HG03342 (cell line): ENCODE data around the gene PACSIN2.

Experiments used
- ATAC-seq: cut with Tn5 transposase; IDR thresholded peaks from one replicate; pipeline ENCODE4 v1.9.1; 2021; ENCODE audit warnings: mild to moderate bottlenecking, moderate library complexity; ENCODE audit not compliant: unreplicated experiment

PACSIN2 gene

DNA sequence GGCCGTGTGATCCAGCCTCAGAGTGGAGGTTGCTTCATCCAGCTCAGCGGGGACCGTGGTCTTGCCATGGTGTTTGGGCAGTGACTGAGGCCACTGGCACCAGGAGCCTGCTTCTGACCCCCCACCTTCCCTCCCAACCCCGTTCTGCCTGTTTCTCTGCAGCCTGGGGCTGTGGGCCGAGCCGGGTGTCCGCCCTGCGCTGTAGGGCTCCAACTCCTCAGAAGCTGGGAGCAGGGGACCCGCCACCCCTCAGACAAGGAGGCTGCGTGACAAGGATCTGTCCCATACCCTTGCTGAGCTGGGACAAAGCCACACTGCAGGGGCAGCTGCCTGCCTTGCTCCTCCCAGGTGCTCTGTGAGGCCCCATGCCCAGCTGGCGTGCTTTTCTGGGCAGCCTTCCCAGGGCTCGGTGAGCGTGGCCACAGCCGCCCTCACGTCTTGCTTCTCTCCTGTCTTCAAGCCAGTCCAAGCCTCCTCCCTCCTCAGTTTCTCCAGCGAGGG is 146.1 kb downstream of the PACSIN2 start:
- ATAC-seq = no peak

DNA sequence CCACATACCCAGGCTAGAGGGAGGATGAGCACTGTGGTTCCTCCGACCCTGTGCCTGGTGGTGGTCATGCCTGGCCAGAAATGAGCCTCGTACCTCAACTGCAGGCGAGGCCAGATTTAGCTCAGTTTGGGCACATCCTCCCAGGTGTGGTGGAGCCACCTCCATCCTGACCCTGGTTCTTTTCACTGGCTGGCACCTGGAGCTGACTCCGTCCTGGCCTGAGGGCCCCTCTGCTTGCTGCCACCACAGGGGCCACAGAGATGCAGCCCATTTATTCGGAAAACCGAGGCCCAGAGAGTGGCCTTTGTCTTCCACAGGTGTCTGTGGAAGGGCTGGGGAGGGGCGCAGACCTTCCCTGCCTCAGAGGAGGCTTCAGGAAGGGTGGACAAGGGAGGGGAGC is 148.8 kb downstream of the PACSIN2 start:
- no peak for ATAC-seq

DNA sequence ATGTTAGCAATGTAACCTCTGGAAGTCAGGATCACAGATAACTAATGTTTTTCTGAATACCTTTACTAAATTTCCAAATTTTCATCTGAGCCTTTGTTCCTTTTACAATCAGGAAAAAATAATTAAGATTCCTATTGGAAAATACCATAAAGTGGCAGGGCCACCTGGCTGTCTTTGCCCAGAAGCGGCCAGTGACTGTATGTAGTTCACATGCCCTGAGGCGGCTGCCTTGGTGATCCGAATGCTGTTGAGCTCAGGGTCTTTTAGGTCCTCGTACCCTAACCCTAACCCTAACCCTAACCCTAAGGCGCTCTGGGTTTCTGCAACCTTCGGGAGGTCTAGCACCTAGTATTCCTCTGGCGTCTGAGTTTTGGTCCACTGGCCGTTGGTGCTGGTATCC is 149.4 kb downstream of the PACSIN2 start:
- ATAC-seq = no peak

DNA sequence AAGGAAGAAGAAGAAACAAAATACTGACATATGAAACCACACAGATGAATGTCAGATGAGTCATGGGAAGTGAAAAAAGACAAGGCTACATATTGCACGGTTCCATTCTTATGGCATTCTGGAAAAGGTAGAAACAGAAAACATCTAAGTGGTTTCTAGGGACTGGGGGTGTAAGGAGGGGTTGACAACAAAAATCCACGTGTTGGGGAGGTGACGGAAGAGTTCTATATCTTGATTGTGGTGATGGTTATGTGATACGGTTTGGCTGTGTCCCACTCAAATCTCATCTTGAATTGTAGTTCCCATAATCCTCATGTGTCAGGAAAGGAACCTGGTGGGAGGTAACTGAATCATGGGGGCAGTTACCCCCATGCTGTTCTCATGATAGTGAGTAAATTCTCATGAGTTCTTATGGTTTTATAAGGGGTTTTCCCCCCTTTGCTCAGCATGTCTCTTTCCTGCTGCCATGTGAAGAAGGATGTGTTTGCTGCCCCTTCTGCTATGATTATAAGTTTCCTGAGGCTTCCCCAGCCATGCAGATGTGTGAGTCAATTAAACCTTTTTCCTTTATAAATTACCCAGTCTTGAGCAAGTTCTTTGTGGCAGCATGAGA is 151.5 kb downstream of the PACSIN2 start:
- ATAC-seq = no peak

DNA sequence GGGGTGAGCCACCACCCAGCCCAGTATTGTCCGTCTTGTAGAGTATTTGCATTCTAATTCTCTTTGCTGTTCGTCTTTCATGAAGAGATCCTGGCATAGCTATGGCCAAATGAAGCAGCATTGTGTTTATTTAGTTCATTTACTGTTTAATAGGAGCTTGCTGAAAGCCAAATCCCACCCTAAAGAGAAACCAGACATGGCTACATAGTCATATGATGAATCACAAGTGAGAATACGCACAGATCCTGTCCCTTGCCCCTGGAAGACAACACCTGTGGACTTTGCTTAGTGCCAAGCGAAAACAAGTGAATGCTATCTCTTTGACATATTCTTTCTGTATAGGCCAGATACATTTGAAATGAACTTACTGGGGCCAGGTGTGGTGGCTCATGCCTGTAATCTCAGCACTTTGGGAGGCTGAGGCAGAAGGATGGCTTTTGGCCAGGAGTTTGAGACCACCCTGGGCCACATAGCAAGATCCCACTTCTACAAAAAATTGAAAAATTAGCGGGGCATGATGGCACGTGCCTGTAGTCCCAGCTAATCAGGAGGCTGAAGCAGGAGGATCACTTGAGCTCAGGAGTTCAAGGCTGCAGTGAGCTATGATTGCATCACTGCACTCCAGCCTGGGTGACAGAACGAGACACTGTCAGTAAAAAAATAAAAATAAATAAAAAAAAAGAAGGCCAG is 152.8 kb downstream of the PACSIN2 start:
- ATAC-seq = no peak

DNA sequence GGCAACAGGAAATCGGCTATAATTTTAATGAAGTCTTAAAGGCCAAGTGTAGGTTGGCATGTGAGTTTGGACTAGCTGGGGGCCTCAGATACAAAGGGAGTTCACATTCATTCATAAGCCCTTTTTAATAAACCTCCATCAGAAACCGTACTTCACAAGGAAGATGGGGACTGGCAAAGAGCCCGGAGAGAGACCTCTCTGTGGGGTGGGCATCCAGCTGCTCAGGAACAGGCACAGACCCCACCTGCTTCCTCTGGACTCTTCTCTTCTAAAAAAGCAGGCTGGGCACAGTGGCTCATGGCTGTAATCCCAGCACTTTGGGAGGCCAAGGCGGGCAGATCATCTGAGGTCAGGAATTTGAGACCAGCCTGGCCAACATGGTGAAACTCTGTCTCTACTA is 154.0 kb downstream of the PACSIN2 start:
- ATAC-seq = no peak

DNA sequence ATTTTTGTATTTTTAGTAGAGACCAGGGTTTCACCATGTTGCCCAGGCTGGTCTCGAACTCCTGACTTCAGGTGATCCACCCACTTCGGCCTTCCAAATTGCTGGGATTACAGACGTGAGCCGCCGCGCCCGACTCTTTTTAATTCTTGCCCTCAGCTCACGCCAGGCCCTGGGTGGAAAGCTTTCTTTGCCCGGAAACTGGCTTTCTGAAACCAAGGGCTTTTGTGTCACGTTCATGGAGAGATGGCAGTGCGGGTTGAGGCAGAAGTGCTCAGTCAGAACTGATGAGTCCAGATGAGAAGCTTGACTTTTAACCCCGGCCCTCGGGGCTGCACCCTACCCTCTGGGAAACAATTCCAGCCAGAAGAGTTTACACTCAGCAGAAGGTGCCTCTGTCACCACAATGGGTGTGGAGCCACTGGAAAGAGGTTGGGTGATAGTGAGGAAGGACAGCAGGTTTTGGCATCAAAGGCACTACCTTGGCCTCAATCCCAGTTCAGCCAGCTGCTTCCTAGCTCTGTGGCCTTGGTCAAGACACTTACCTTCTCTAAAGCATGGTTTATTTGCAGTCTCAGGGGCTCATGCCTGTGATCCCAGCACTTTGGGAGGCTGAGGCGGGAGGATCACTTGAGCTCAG is 157.0 kb downstream of the PACSIN2 start:
- ATAC-seq = no peak

DNA sequence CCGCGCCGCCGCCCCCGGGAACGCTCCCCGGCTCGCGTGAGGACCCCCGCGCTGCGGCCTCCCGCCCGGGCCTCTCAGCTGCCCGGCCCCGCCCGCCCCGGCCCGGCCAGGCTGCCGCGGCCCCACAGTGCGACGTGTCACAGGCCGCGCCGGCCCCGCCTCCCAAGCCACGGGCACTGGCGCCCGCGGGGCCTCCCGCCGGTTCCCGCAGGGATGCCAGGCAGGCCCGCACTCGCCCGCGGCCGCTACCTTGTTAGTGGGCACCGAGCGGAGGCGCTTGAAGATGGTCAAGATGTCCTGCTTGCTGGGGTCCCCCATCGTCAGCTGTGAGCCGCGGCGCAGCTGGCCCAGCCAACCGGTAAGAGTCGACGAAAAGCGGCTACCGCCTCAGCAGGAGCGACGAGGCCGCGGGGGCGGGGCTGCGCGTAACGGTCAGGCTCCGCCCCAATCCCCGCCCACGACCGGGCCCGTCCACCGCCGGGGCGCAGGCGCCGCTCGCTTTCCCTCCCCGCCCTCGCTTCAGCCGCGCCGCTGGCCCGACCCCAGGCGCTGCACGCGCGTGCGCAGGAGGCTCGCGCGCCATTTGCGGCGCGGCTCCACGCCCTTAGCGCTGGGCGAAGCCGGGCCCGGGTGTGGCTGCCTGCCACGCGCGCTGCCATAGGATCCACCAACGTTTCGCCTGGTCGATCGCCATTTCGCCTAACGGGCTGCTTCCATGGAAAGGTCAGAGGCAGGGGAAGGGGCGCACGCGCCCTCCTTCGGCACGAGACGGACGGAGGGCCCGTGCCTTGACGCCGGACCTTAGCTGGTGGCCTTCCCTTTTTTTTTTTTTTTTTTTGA is 157.9 kb downstream of the PACSIN2 start, which contains the start of gene ARFGAP3:
ARFGAP3 (minus strand) TSS at position 409 of the 840 bp plus-strand sequence; CDS start at position 318, 91 bp downstream.
- peak; percentile 83 for ATAC-seq

DNA sequence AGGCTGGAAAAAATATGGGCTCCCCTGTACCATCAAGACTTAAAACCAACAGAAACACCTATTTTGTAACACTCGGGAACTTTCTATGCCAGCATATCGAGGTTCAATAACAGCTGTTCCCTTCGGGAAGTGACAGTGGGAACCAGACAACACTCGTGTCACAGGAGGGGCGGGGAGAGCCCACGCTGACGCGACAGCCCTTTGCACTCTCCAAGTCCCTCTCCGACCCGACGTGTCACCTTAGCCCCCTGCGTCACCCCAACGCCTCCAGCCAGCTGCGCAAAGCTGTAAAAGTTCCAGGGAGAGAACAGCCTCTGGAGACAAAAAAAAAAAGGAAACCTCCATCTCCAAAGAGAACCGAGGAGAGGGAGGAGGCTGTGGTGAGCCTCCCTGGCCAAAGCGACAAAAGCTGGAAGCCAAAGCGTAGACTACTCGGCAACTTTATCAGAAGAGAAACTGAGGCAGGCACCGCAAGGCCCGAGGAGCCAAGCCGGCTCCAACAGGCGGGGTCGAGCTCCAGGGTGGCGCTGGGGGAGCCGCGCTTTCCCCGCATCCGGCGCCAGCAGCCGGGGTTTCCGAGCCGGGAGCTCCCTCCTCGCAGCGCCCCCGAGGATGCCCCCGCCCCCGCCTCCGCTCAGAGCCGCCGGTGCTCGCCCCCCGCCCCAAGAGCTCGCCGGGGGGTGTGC is 158.6 kb downstream of the PACSIN2 start:
- peak; percentile 15 for ATAC-seq

DNA sequence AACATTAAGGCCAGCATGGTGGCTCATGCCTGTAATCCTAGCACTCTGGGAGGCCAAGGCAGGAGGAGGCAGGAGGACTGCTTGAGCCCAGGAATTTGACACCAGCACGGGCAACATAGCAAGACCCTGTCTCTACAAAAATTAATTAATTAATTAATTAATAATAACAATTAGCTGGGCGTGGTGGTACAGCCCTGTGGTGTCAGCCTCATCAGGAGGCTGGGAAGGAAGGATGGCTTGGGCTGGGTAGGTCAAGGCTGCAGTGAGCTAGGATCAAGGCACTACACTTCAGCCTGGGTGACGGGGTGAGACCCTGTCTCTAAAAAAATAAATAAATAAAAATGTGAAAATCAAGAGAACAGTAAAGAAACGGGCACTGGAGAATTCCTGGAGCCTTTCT is 159.2 kb downstream of the PACSIN2 start:
- ATAC-seq = no peak

DNA sequence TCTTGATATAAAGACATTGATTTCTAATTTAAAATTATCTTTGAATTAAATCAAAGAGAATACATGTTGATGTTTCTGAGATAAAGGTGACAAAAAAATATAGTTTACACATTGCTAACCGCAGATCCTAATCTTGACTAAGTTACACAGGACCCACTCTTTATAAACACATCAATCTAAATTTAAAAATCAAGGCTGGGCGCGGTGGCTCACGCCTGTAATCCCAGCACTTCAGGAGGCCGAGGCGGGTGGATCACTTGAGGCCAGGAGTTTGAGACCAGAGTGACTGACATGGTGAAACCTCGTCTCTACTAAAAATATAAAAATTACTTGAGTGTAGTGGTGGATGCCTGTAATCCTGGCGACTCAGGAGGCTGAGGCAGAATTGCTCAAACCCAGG is 159.7 kb downstream of the PACSIN2 start:
- no peak for ATAC-seq

DNA sequence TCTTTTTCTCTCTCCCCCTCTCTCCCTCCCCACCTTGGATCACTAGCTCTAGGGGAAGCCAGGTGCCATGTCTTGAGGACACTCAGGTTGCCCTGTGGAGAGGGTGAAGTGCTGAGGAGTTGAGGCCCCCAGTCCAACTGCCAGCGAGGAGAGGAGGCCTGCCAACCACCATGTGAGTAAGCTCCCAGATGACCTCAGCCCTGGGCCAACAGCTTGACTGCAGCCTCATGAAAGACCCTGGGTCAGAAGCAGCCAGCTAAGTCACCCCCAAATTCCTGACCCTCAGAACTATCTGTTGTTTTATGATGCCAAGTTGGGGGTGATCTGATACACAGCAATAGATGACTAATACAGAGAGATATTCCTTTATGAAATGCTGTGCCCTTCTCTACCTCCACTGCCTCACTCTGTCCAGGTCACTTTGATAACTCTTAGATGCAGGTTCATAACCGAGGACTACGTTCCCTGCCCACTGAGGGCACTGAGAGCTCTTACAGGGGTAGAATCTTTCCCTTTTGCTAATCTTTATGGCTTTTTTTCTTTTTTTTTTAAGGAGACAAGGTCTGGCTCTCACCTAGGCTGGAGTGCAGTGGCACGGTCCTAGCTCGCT is 165.9 kb downstream of the PACSIN2 start:
- no peak for ATAC-seq

DNA sequence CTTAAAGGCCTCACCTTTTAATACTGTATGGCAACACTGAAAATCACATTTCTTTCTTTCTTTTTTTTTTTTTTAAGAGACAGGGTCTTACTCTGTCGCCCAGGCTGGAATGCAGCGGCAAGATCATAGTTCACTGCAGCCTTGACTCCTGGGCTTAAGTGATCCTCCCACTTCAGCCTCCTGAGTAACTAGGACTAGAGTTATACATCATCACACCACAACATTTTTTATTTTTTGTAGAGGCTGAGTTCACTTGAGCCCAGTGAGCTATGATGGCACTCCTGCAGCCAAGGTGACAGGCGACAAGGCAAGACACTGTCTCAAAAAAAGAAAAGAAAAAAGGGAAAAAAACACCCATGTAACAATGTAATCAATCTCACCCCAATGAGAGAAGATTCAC is 167.8 kb downstream of the PACSIN2 start:
- ATAC-seq = no peak

DNA sequence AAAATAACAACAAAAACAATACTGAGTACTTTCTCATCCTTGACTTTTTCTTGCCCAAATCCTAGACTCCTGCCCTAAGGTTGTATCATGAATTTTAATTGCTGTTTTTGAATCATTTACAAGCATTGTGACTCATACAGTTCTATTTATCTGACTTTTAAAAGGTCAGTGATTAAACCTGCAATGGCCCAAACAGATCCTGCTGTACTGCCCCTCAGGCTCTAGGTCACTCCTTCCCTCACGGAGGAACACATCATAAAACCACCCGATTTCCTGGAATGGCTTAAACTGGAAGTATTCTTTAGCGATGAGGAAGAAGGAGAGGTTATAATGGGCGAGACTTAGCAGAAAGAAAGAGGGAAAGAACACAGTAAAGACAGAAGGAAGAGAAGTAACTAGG is 170.2 kb downstream of the PACSIN2 start:
- no peak for ATAC-seq

DNA sequence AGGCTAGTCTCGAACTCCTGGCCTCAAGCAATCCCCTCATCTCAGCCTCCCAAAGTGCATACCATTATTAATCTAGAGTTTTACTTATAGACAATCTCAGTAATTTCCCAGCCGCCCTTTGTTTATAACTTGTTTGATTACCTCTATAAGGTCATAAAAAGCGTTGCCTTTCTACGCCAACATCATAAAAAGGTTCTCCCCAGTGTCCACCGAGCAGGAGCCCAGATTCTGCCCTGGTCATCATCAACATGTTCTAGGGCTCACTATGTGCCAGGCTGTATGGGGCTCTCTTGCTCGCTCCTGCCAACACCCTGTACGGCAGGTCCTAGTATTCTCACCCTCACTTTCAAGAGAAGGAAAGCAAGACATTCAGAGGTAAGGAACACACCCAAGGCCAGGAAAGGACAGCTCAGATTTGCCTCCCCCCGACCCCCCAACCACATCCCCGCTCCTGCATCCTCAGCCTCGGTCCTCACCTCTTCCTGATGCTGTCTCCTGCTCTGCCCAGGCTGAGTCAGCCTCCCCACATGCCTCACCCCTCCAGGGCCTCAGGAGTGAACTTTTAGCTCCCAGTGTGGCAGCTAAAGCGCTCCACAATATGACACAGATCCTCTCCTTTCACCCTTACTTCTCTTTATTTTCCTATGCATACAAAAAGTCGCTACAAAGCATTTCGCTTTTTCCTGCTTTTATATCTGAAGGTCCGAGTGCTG is 172.1 kb downstream of the PACSIN2 start:
- ATAC-seq = no peak

DNA sequence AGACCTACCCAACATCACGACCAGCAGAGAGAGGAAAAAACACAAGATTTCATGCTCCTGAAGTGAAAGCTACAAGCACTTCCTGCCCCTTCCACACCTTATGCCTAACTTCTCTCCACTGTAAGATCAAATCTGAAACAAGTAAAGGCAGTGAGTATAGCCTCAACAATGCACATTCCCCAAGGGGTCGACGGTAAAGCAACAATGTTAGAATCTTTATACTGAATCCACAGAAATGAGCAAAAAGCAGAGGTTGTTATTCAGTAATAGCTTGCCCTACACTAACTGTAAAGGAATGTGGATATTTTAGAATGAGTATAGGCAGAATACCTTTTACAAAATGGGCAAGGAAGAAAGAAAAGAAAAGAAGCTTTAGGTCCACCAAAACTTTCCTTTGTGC is 173.5 kb downstream of the PACSIN2 start:
- no peak for ATAC-seq

DNA sequence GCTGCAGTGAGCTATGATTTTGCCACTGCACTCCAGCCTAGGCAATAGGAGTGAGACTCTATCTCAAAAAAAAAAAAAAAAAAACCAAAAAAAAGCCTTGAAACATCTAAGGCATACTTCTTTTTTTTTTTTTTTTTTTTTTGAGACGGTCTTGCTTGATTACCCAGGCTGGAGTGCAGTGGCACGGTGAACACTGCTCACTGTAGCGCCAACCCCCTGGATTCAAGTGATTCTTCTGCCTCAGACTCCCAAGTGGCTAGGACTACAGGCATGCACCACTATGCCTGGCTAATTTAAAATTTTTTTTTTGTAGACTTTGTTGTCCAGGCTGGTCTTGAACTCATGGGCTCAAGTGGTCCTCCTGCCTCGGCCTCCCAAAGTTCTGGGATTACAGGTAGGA is 177.4 kb downstream of the PACSIN2 start:
- no peak for ATAC-seq

DNA sequence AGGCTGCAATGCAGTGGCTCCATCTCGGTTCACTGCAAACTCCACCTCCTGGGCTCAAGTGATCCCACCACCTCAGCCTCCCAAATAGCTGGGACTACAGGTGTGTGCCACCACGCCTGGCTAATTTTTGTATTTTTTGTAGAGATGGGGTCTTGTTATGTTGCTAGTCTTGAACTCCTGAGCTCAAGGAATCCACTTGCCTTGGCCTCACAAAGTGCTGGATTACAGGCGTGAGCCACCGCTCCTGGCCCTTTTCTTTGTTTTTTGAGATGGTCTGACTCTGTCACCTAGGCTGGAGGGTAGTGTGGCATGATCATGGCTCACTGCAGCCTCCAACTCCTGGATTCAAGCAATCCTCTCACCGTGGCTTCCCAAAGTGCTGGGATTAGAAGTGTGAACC is 178.9 kb downstream of the PACSIN2 start:
- no peak for ATAC-seq

DNA sequence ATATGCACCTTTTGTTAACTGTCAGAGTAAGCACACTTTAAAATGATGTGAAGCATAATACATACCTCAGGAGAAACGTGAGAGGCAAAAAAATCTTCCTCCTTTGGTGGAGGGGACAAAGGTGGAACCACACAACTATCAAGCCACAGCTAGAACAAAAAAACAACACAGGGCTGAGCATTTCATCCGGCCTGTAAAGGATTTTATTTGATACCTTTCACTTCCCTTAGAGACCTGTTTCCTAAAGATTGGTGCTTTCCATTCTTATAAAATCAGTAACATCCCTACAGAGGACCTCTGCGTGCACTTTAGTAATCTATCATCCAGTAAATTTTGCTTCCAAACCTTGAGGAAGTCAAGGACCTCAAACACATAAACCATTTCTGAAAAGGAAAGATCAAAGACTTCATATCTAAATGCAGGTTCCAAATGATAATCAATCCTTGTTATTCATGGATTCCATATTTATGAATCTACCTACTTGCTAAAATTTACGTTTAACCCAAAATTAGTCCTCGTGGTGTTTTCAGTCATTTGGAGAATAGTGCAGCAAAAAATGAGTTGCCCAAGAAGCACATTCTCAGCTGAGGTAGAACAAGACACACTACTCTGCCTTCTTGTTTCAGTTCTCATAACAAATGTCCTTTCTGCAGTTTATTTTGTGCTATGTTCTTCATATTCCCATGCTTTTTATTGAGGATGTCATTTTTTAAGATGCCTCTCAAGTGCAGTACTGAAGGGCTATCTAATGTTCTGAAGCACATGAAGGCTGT is 180.6 kb downstream of the PACSIN2 start:
- ATAC-seq = no peak
